DOHH2 (cell line): Measurements from ENCODE around the gene VSIG10L.

Source experiments
- H3F3A ChIP-seq: fragments of 200-600 bp; sonication (generic), shearing (Covaris generic); 2 replicates; pipeline ENCODE4 v1.6.0; 2016; ENCODE audit warnings: antibody characterized with exemption, mild to moderate bottlenecking; ENCODE audit not compliant: control insufficient read depth, insufficient read depth
- H3K27ac ChIP-seq: fragments of 200-600 bp; sonication (generic); 2 replicates; pipeline ENCODE4 v1.5.1; 2014; ENCODE audit warnings: low read depth, mild to moderate bottlenecking, low read length, moderate library complexity
- H3K27me3 ChIP-seq: fragments of 200-600 bp; sonication (generic); 2 replicates; pipeline ENCODE4 v1.6.1; 2014; ENCODE audit warnings: mild to moderate bottlenecking, low read length, mixed read lengths; ENCODE audit not compliant: control insufficient read depth
- H3K36me3 ChIP-seq: fragments of 200-600 bp; sonication (generic); 2 replicates; pipeline ENCODE4 v1.6.1; 2014; ENCODE audit warnings: mild to moderate bottlenecking, low read length, moderate library complexity, mixed read lengths; ENCODE audit not compliant: control insufficient read depth
- H3K4me1 ChIP-seq: fragments of 200-600 bp; sonication (generic); 2 replicates; pipeline ENCODE4 v1.6.1; 2014; ENCODE audit warnings: mild to moderate bottlenecking, low read length, mixed read lengths; ENCODE audit not compliant: control insufficient read depth
- H3K4me2 ChIP-seq: fragments of 200-600 bp; sonication (generic); 2 replicates; pipeline ENCODE4 v1.6.0; 2014; ENCODE audit warnings: mild to moderate bottlenecking, low read length, moderate library complexity
- H3K4me3 ChIP-seq: fragments of 200-600 bp; sonication (generic); 2 replicates; pipeline ENCODE4 v1.5.1; 2014; ENCODE audit warnings: mild to moderate bottlenecking, low read length, mixed read lengths
- H3K79me2 ChIP-seq: fragments of 200-600 bp; sonication (generic); 2 replicates; pipeline ENCODE4 v1.6.1; 2014; ENCODE audit warnings: mild to moderate bottlenecking, low read length, mixed read lengths; ENCODE audit not compliant: control insufficient read depth
- H3K9me2 ChIP-seq: fragments of 200-600 bp; sonication (generic); replicated peaks from 2 replicates; pipeline ENCODE4 v1.6.1; 2014; ENCODE audit warnings: mild to moderate bottlenecking, low read length, mixed read lengths; ENCODE audit not compliant: control insufficient read depth
- H3K9me3 ChIP-seq: fragments of 200-600 bp; sonication (generic); 2 replicates; pipeline ENCODE4 v1.6.1; 2014; ENCODE audit warnings: antibody characterized with exemption, low read length, mixed read lengths; ENCODE audit not compliant: control insufficient read depth, insufficient read depth
- H4K20me1 ChIP-seq: fragments of 200-600 bp; sonication (generic); 2 replicates; pipeline ENCODE4 v1.6.0; 2014; ENCODE audit warnings: low read depth, mild to moderate bottlenecking, antibody characterized with exemption, low read length, moderate library complexity; ENCODE audit not compliant: control insufficient read depth, insufficient read depth
- CTCF ChIP-seq: fragments of 200-600 bp; sonication (generic); IDR thresholded peaks from one replicate; pipeline ENCODE4 v1.5.1; 2014; ENCODE audit warnings: antibody characterized with exemption, mild to moderate bottlenecking, low read depth, low read length; ENCODE audit not compliant: poor library complexity, severe bottlenecking
- EZH2phosphoT487 ChIP-seq: fragments of 200-600 bp; sonication (generic); IDR thresholded peaks from 2 replicates; pipeline ENCODE4 v1.6.1; 2017; ENCODE audit warnings: borderline replicate concordance, mild to moderate bottlenecking, antibody characterized with exemption, low read length, moderate library complexity, mixed read lengths

The VSIG10L gene

DNA sequence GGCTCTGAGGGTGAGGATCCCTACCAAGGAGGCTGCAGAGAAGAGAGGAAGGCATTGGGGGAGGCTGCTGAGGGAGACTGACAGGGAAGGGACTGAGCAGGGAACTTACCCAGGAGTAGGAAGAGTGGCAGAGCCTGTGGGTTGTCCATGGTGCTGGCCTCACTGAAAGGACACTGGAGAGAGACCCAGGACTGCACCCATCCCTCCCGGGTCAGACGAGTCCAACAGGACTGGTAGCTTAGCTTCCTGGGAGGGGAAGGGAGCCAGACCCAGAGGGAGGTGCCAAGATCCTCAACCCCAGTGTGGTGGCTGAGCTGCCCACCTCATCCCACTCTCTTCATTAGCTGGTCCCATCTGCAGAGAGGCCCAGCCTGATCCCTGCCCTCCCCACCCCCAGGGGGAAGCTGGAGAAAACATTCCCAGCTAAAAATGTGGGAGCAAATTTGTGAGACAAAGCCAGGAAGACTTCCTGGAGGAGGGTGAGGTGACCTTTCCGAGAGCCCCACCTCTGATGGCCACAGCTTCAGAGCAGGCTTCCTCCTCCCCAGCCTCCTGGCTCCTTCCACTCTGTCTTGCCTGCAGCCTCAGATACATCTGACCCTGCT lies at the start of gene VSIG10L:
Gene VSIG10L, minus strand, starts transcription at position 164 of the 605 bp plus-strand sequence. Its CDS starts 15 bp downstream, at position 149.
- Histone ChIP-seq H3K9me3 (no peaks in the 10 kb centered on the region), H3K4me3 (no peak within 1 kb of the TSS), H4K20me1 (no peaks in the 10 kb centered on the region), H3K36me3 (peaks cover 6% of the 10 kb centered on the region; the same call in 1 of the 2 replicates), H3K4me1 (peaks cover 17% of the 10 kb centered on the region), H3F3A (peaks cover 5% of the 10 kb centered on the region; the same call in 1 of the 2 replicates), H3K79me2 (no peaks in the 10 kb centered on the region), H3K27ac (no peak within 1 kb of the TSS), H3K9me2 (no peaks in the 10 kb centered on the region), H3K27me3 (peaks cover 2% of the 10 kb centered on the region; the same call in 1 of the 2 replicates), H3K4me2 (no peak within 1 kb of the TSS)
- no peak for TF ChIP-seq EZH2phosphoT487
- TF ChIP-seq CTCF: no peak

- peaks cover 6% of the 10 kb centered on the region for H3K79me2 ChIP-seq
- TF ChIP-seq EZH2phosphoT487 (no peak), CTCF (no peak)
- H3K27me3 ChIP-seq: no peaks in the 10 kb centered on the region
- no peak overlapping the region for H3K27ac ChIP-seq
- H3K4me3 ChIP-seq: peak overlapping the region; percentile 62
- H3K4me1 ChIP-seq: peaks cover 39% of the 10 kb centered on the region
- H3K9me3 ChIP-seq: no peaks in the 10 kb centered on the region
- no peaks in the 10 kb centered on the region for H3K9me2 ChIP-seq
- H4K20me1 ChIP-seq: no peaks in the 10 kb centered on the region
- no peaks in the 10 kb centered on the region; the same call in 1 of the 2 replicates for H3K36me3 ChIP-seq
- H3K4me2 ChIP-seq: peak overlapping the region; percentile 65
- H3F3A ChIP-seq: peaks cover 4% of the 10 kb centered on the region
These were observed 49.2 kb upstream of the VSIG10L start for GRCh38 chr19:51391073-51391611.

GRCh38 chr19:51389143-51389542 lies 47.2 kb upstream of the VSIG10L start:
- Histone ChIP-seq H4K20me1 (no peaks in the 10 kb centered on the region), H3K27ac (no peak overlapping the region), H3K4me3 (no peak overlapping the region), H3K4me1 (peaks cover 24% of the 10 kb centered on the region), H3F3A (peaks cover 4% of the 10 kb centered on the region), H3K9me2 (no peaks in the 10 kb centered on the region), H3K36me3 (no peaks in the 10 kb centered on the region), H3K27me3 (no peaks in the 10 kb centered on the region), H3K9me3 (no peaks in the 10 kb centered on the region), H3K4me2 (no peak overlapping the region), H3K79me2 (no peaks in the 10 kb centered on the region)
- no peak for TF ChIP-seq CTCF
- no peak for TF ChIP-seq EZH2phosphoT487
